GM12878 (cell line): ENCODE data around the gene PADI4. TPM values are rescaled to one million over a fixed set of nuclear protein-coding genes. Genes with fewer than 3 reads are reported as not detected.

ENCODE experiments used
- ATAC-seq: fragments of 200-7000 bp; cut with Tn5 transposase; 3 replicates; pipeline ENCODE4 v1.9.1; 2020; ENCODE audit warnings: mild to moderate bottlenecking, moderate library complexity
- BruUV-seq: library from RNA; stranded (reverse); fragments of 400-500 nt; replicated peaks from 2 replicates; lab custom pipeline; 2021; lab: Mats Ljungman, UMichigan
- CTCF ChIA-PET: fragments of 300-600 bp; sonication (Branson Sonifier 250); formaldehyde crosslinking; extraction: SDS; loops from one replicate; lab custom pipeline; 2021; ENCODE audit warnings: inconsistent platforms; lab: Yijun Ruan, JAX
- POLR2A ChIA-PET: fragments of 350-600 bp; formaldehyde crosslinking; extraction: SDS; loops from one replicate; lab custom pipeline; 2021; ENCODE audit warnings: inconsistent platforms; lab: Charles Lee
- RAD21 ChIA-PET: fragments of 300-600 bp; sonication (Branson Sonifier 250); formaldehyde crosslinking; loops from one replicate; lab custom pipeline; 2023; ENCODE audit warnings: antibody characterized with exemption; ENCODE audit not compliant: unreplicated experiment; lab: Charles Lee
- SMC1A ChIA-PET: fragments of 300-600 bp; sonication (Branson Sonifier 250); formaldehyde crosslinking; loops from one replicate; lab custom pipeline; 2023; ENCODE audit not compliant: unreplicated experiment, uncharacterized antibody; lab: Charles Lee
- DNase-seq: peaks from one replicate; pipeline ENCODE4 v3.0.0-alpha.2; 2011; ENCODE audit warnings: low read depth, low spot score
- FAIRE-seq: peaks from 3 replicates; lab custom pipeline; 2011; peaks lifted over from hg19 to GRCh38; lab: Jason Lieb, UNC
- H2AFZ ChIP-seq: 2 replicates; pipeline ENCODE4 v1.6.0; 2011; ENCODE audit warnings: low read depth, low read length, control low read depth; ENCODE audit not compliant: control insufficient read depth
- H3K27ac ChIP-seq: 2 replicates; pipeline ENCODE4 v1.5.1; 2011; ENCODE audit warnings: control low read depth; ENCODE audit not compliant: control insufficient read depth, insufficient read depth
- H3K27me3 ChIP-seq, 2 experiments: replicated peaks in 1 of 2; 2 replicates each; pipeline versions ENCODE4 v1.6.0 to v1.6.1; 2011; ENCODE audit warnings: low read length in 1 of 2; ENCODE audit not compliant: control insufficient read depth in 2 of 2, insufficient read depth in 2 of 2
- H3K36me3 ChIP-seq, 2 experiments: 2 replicates each; pipeline ENCODE4 v1.5.1; 2011; ENCODE audit warnings: low read length in 1 of 2; ENCODE audit not compliant: control insufficient read depth in 2 of 2, insufficient read depth in 2 of 2
- H3K4me1 ChIP-seq: 2 replicates; pipeline ENCODE4 v1.6.1; 2011; ENCODE audit warnings: mild to moderate bottlenecking, low read length, moderate library complexity, mixed read lengths; ENCODE audit not compliant: control insufficient read depth, insufficient read depth
- H3K4me2 ChIP-seq: 2 replicates; pipeline ENCODE4 v1.6.0; 2011; ENCODE audit warnings: control low read depth; ENCODE audit not compliant: control insufficient read depth, insufficient read depth
- H3K4me3 ChIP-seq: fragments of 200-600 bp; sonication (generic); 2 replicates; pipeline ENCODE4 v1.5.1; 2016
- H3K79me2 ChIP-seq: 2 replicates; pipeline ENCODE4 v1.6.0; 2011; ENCODE audit warnings: low read length; ENCODE audit not compliant: control insufficient read depth, insufficient read depth
- H3K9ac ChIP-seq: 2 replicates; pipeline ENCODE4 v1.8.0; 2011; ENCODE audit warnings: low read length, control low read depth, mixed read lengths; ENCODE audit not compliant: control insufficient read depth, insufficient read depth
- H3K9me3 ChIP-seq: replicated peaks from 3 replicates; pipeline ENCODE4 v1.5.1; 2011; ENCODE audit warnings: mild to moderate bottlenecking, low read length; ENCODE audit not compliant: control insufficient read depth, insufficient read depth
- H4K20me1 ChIP-seq: 2 replicates; pipeline ENCODE4 v1.6.0; 2011; ENCODE audit not compliant: control insufficient read depth, insufficient read depth
- BMI1 ChIP-seq: fragments of 450-650 bp; IDR thresholded peaks from 2 replicates; pipeline ENCODE4 v1.6.1; 2016; ENCODE audit warnings: mild to moderate bottlenecking, moderate library complexity, borderline replicate concordance
- JUNB ChIP-seq: IDR thresholded peaks from 2 replicates; pipeline ENCODE4 v1.6.1; 2016; ENCODE audit warnings: antibody characterized with exemption, mild to moderate bottlenecking
- MTA3 ChIP-seq: IDR thresholded peaks from 2 replicates; pipeline ENCODE4 v1.6.1; 2012; ENCODE audit warnings: low read length, inconsistent platforms, borderline replicate concordance
- MYB ChIP-seq: fragments of 150-350 bp; IDR thresholded peaks from 2 replicates; pipeline ENCODE4 v1.6.1; 2014; ENCODE audit warnings: mild to moderate bottlenecking, low read depth, low read length, borderline replicate concordance
- NFYB ChIP-seq: IDR thresholded peaks from 2 replicates; pipeline ENCODE4 v1.6.1; 2011; ENCODE audit warnings: low read depth, mild to moderate bottlenecking, low read length, improper control_type of control experiment, moderate library complexity; ENCODE audit not compliant: insufficient read depth
- SIX5 ChIP-seq: IDR thresholded peaks from 2 replicates; pipeline ENCODE4 v1.6.1; 2011; ENCODE audit warnings: mild to moderate bottlenecking, low read depth, low read length, moderate library complexity; ENCODE audit not compliant: severe bottlenecking
- WGBS: methylation state at CpG from one replicate; pipeline ENCODE4 v1.1.6; 2016; ENCODE audit warnings: low lambda C conversion rate; ENCODE audit not compliant: insufficient replicate concordance, insufficient coverage; ENCODE audit errors: missing lambda C conversion rate; 5-methylcytosine and 5-hydroxymethylcytosine counted together
- in situ Hi-C: fragments of 300-500 bp; cut with MboI; formaldehyde crosslinking; loops from 9 replicates; pipeline ENCODE4 v1.14.3; 2018; ENCODE audit warnings: mixed read lengths
- intact Hi-C: fragments of 100-400 bp; cut with micrococcal nuclease; formaldehyde crosslinking; loops from one replicate; pipeline ENCODE4 v1.14.2; 2022; ENCODE audit not compliant: unreplicated experiment
- polyA plus RNA-seq, 11 experiments: library from polyadenylated mRNA; depleted of rRNA in 4 of 11; unstranded in 6 of 11; stranded (reverse) in 5 of 11; fragments of >200 nt; fragmentation: Nextera tagmentation in 4 of 11; fragmentation: Illumina TruSeq in 1 of 11; extraction: Ambion mirVana in 4 of 11; extraction: Trizol in 1 of 11; gene quantifications; 1 replicate in 1 of 11; 2 replicates in 10 of 11; pipeline versions ENCODE4 v1.2.1 to v1.2.3, GENCODE V29; 2011 to 2016; ENCODE audit warnings: inconsistent platforms in 2 of 11, missing spikeins in 2 of 11, low read depth in 1 of 11
- total RNA-seq, 4 experiments: library from RNA; depleted of rRNA in 3 of 4; stranded (reverse); fragments of >200 nt in 3 of 4; fragmentation: Illumina TruSeq in 1 of 4; extraction: Trizol in 1 of 4; gene quantifications; 2 replicates each; pipeline versions ENCODE4 v1.2.1 to v1.2.3, GENCODE V29; 2013 to 2021
- TF ChIP-seq, protein P1 (sequence below): fragments of 450-650 bp; IDR thresholded peaks from 2 replicates; pipeline ENCODE4 v1.6.1; 2017; ENCODE audit warnings: mild to moderate bottlenecking, low read depth, inconsistent platforms; ENCODE audit not compliant: poor library complexity, severe bottlenecking
- TF ChIP-seq, protein P2 (sequence below): fragments of 150-350 bp; IDR thresholded peaks from 2 replicates; pipeline ENCODE4 v1.6.1; 2014; ENCODE audit warnings: mild to moderate bottlenecking, low read depth, low read length
- TF ChIP-seq, protein P3 (sequence below), 3 experiments: IDR thresholded peaks in 2 of 3; conservative IDR thresholded peaks in 1 of 3; 2 replicates each; pipeline ENCODE4 v1.5.1; 2011; ENCODE audit warnings: low read depth in 3 of 3, low read length in 3 of 3, mild to moderate bottlenecking in 3 of 3, control low read depth in 2 of 3, moderate library complexity in 2 of 3, inconsistent platforms in 1 of 3, mixed read lengths in 1 of 3; ENCODE audit not compliant: control insufficient read depth in 2 of 3, insufficient read depth in 1 of 3; ENCODE audit errors: extremely low read depth in 1 of 3
- TF ChIP-seq, protein P4 (sequence below): fragments of 450-650 bp; IDR thresholded peaks from 2 replicates; pipeline ENCODE4 v1.6.1; 2016; ENCODE audit warnings: mild to moderate bottlenecking, moderate library complexity, borderline replicate concordance

The PADI4 gene
- total and polyA plus RNA-seq, 10 of the 15 experiments (the other 5 are each of a cell fraction or from before 2014, with no cell fraction given): 0.08 to 0.47 (median 0.15) TPM; not detected in 3

DNA sequence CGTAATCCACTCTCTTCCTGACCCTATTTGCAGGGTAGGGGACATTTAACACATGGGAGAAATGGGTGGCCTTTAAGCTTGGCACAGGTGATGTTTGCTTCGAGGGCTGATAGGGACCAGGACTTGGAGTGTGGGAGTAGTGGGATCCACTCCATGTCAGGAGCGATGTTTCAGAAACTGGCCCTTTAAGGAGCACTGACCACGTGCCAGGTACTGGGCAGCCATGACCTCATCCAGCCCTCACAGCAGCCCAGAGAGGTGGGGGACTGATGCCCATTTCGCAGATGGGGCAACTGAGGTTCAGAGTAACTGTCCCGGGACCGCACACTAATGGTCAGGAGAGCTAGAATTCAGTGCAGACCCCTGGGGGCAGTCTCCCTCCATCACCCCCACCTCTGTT, 47.7 kb upstream of the PADI4 start (continued):
- TF ChIP-seq, protein P1, sequence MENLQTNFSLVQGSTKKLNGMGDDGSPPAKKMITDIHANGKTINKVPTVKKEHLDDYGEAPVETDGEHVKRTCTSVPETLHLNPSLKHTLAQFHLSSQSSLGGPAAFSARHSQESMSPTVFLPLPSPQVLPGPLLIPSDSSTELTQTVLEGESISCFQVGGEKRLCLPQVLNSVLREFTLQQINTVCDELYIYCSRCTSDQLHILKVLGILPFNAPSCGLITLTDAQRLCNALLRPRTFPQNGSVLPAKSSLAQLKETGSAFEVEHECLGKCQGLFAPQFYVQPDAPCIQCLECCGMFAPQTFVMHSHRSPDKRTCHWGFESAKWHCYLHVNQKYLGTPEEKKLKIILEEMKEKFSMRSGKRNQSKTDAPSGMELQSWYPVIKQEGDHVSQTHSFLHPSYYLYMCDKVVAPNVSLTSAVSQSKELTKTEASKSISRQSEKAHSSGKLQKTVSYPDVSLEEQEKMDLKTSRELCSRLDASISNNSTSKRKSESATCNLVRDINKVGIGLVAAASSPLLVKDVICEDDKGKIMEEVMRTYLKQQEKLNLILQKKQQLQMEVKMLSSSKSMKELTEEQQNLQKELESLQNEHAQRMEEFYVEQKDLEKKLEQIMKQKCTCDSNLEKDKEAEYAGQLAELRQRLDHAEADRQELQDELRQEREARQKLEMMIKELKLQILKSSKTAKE: no peak
- TF ChIP-seq, protein P2, sequence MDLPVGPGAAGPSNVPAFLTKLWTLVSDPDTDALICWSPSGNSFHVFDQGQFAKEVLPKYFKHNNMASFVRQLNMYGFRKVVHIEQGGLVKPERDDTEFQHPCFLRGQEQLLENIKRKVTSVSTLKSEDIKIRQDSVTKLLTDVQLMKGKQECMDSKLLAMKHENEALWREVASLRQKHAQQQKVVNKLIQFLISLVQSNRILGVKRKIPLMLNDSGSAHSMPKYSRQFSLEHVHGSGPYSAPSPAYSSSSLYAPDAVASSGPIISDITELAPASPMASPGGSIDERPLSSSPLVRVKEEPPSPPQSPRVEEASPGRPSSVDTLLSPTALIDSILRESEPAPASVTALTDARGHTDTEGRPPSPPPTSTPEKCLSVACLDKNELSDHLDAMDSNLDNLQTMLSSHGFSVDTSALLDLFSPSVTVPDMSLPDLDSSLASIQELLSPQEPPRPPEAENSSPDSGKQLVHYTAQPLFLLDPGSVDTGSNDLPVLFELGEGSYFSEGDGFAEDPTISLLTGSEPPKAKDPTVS: no peak

DNA sequence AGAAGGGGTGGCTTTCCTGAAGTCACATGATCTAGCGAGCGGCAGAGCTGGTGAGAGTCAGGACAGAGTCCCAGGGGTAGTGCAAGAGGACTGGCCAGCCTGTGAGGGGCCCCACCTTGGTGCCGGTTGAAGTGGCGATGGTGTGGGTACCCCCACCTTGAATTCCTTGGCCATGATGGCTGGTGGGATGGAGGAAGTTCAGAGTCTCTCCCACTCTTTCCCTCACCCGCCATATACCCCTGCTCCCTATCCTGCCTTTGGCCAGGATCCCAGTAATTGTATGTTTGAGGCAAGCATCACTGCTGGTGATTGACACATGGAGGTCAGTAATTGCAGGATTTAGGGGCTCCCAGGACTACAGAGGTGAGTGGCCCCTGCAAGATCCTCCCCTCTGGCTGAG, 47.3 kb upstream of the PADI4 start:
- no peak overlapping the region for H3K4me2 ChIP-seq
- H3K9me3 ChIP-seq: no peaks in the 10 kb centered on the region
- CTCF ChIA-PET: interaction anchor here (0.6 kb wide), 1 partner anchor 130 kb away, joined by 5 read pairs; no protein-coding TSS in a partner anchor
- TF ChIP-seq, protein P3, sequence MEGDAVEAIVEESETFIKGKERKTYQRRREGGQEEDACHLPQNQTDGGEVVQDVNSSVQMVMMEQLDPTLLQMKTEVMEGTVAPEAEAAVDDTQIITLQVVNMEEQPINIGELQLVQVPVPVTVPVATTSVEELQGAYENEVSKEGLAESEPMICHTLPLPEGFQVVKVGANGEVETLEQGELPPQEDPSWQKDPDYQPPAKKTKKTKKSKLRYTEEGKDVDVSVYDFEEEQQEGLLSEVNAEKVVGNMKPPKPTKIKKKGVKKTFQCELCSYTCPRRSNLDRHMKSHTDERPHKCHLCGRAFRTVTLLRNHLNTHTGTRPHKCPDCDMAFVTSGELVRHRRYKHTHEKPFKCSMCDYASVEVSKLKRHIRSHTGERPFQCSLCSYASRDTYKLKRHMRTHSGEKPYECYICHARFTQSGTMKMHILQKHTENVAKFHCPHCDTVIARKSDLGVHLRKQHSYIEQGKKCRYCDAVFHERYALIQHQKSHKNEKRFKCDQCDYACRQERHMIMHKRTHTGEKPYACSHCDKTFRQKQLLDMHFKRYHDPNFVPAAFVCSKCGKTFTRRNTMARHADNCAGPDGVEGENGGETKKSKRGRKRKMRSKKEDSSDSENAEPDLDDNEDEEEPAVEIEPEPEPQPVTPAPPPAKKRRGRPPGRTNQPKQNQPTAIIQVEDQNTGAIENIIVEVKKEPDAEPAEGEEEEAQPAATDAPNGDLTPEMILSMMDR (IDR thresholded peaks at IDR 0.05 in 2 of 3, conservative IDR thresholded peaks at IDR 0.05 in 1 of 3; ENCODE audit: control insufficient read depth in 2 of 3, extremely low read depth in 1 of 3, insufficient read depth in 1 of 3, low read depth in 3 of 3, low read length in 3 of 3): no peak
- TF ChIP-seq, protein P4, sequence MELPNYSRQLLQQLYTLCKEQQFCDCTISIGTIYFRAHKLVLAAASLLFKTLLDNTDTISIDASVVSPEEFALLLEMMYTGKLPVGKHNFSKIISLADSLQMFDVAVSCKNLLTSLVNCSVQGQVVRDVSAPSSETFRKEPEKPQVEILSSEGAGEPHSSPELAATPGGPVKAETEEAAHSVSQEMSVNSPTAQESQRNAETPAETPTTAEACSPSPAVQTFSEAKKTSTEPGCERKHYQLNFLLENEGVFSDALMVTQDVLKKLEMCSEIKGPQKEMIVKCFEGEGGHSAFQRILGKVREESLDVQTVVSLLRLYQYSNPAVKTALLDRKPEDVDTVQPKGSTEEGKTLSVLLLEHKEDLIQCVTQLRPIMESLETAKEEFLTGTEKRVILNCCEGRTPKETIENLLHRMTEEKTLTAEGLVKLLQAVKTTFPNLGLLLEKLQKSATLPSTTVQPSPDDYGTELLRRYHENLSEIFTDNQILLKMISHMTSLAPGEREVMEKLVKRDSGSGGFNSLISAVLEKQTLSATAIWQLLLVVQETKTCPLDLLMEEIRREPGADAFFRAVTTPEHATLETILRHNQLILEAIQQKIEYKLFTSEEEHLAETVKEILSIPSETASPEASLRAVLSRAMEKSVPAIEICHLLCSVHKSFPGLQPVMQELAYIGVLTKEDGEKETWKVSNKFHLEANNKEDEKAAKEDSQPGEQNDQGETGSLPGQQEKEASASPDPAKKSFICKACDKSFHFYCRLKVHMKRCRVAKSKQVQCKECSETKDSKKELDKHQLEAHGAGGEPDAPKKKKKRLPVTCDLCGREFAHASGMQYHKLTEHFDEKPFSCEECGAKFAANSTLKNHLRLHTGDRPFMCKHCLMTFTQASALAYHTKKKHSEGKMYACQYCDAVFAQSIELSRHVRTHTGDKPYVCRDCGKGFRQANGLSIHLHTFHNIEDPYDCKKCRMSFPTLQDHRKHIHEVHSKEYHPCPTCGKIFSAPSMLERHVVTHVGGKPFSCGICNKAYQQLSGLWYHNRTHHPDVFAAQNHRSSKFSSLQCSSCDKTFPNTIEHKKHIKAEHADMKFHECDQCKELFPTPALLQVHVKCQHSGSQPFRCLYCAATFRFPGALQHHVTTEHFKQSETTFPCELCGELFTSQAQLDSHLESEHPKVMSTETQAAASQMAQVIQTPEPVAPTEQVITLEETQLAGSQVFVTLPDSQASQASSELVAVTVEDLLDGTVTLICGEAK: no peak
- TF ChIP-seq MTA3 (no peak), BMI1 (no peak), NFYB (no peak), JUNB (no peak), SIX5 (no peak), MYB (no peak)
- TF ChIP-seq, protein P2: no peak

More for the DNA sequence above, 47.3 kb upstream of the PADI4 start:
- Histone ChIP-seq H3K4me3 (no peak overlapping the region), H3K27me3 (no peaks in the 10 kb centered on the region), H2AFZ (no peak overlapping the region), H4K20me1 (no peaks in the 10 kb centered on the region), H3K4me1 (no peaks in the 10 kb centered on the region), H3K9ac (no peak overlapping the region), H3K36me3 (no peaks in the 10 kb centered on the region), H3K27ac (no peak overlapping the region), H3K79me2 (no peaks in the 10 kb centered on the region)
- intact Hi-C loops: no loop called here
- in situ Hi-C loops: no loop called here
- RAD21 ChIA-PET: no interaction called here
- ATAC-seq (no peak), DNase-seq (no peak), FAIRE-seq (no peak)
- POLR2A ChIA-PET: no interaction called here
- WGBS: 54% methylated on average over 5 of the region's 5 CpGs
- SMC1A ChIA-PET: no interaction called here
- BruUV-seq: no TSS peak
